IMR-90 (cell line): ENCODE measurements around the gene NUDCD3. TPM values are rescaled to one million over a fixed set of nuclear protein-coding genes. Genes with fewer than 3 reads are reported as not detected.
A peak's percentile ranks its signal among the peaks of the same experiment; 100 is the strongest.

Experiments used
- ATAC-seq: fragments of 200-7000 bp; cut with Tn5 transposase; 2 replicates; pipeline ENCODE4 v1.9.1; 2020; ENCODE audit warnings: low read depth, mild to moderate bottlenecking, moderate library complexity
- BruUV-seq: library from RNA; stranded (reverse); fragments of 400-500 nt; replicated peaks from 2 replicates; lab custom pipeline; 2021; lab: Mats Ljungman, UMichigan
- CTCF ChIA-PET: fragments of 300-600 bp; formaldehyde crosslinking; extraction: SDS; loops from one replicate; lab custom pipeline; 2021; ENCODE audit warnings: antibody characterized with exemption; lab: Yijun Ruan, JAX
- POLR2A ChIA-PET: fragments of 300-600 bp; sonication (Branson Sonifier 250); formaldehyde crosslinking; loops from one replicate; lab custom pipeline; 2022; ENCODE audit warnings: antibody characterized with exemption; ENCODE audit not compliant: unreplicated experiment; lab: Charles Lee
- DNase-seq: peaks from one replicate; pipeline ENCODE4 v3.0.0; 2013
- H2AFZ ChIP-seq: replicated peaks from 2 replicates; pipeline ENCODE3; 2013; ENCODE audit warnings: low read length, mild to moderate bottlenecking; ENCODE audit not compliant: poor library complexity
- H2AK5ac ChIP-seq: 2 replicates; pipeline ENCODE4 v1.6.1; 2013; ENCODE audit warnings: low read depth, low read length, inconsistent platforms
- H2AK9ac ChIP-seq: replicated peaks from 2 replicates; pipeline ENCODE3; 2013; ENCODE audit warnings: mild to moderate bottlenecking, low read depth, low read length, moderate library complexity; ENCODE audit not compliant: poor library complexity
- H2BK120ac ChIP-seq: 2 replicates; pipeline ENCODE4 v1.6.1; 2013; ENCODE audit warnings: low read depth, low read length, inconsistent platforms
- H2BK15ac ChIP-seq: 3 replicates; pipeline ENCODE4 v1.6.1; 2013; ENCODE audit warnings: low read depth, low read length, inconsistent platforms
- H2BK20ac ChIP-seq: 2 replicates; pipeline ENCODE4 v1.6.1; 2013; ENCODE audit warnings: low read depth, mild to moderate bottlenecking, inconsistent platforms, low read length, moderate library complexity
- H2BK5ac ChIP-seq: 2 replicates; pipeline ENCODE4 v1.6.1; 2013; ENCODE audit warnings: mild to moderate bottlenecking, low read depth, low read length, inconsistent platforms; ENCODE audit not compliant: poor library complexity, severe bottlenecking
- H3K14ac ChIP-seq: replicated peaks from 2 replicates; pipeline ENCODE4 v1.6.1; 2013; ENCODE audit warnings: low read depth, low read length, inconsistent platforms
- H3K18ac ChIP-seq: 2 replicates; pipeline ENCODE4 v1.6.1; 2013; ENCODE audit warnings: low read depth, low read length, control low read depth
- H3K23ac ChIP-seq: 2 replicates; pipeline ENCODE4 v1.6.1; 2013; ENCODE audit warnings: low read depth, low read length, inconsistent platforms
- H3K27ac ChIP-seq: 2 replicates; pipeline ENCODE4 v1.5.1; 2013; ENCODE audit warnings: mild to moderate bottlenecking, control low read depth, low read length; ENCODE audit not compliant: insufficient read depth
- H3K27me3 ChIP-seq: 2 replicates; pipeline ENCODE4 v1.6.1; 2013; ENCODE audit warnings: low read length; ENCODE audit not compliant: control insufficient read depth, insufficient read depth
- H3K36me3 ChIP-seq: 2 replicates; pipeline ENCODE4 v1.6.1; 2013; ENCODE audit warnings: low read length, mixed read lengths; ENCODE audit not compliant: control insufficient read depth, insufficient read depth
- H3K4ac ChIP-seq: 2 replicates; pipeline ENCODE4 v1.6.1; 2013; ENCODE audit warnings: low read depth, low read length, inconsistent platforms
- H3K4me1 ChIP-seq: 2 replicates; pipeline ENCODE4 v1.6.1; 2013; ENCODE audit warnings: low read length, mixed read lengths; ENCODE audit not compliant: control insufficient read depth, insufficient read depth
- H3K4me2 ChIP-seq: 2 replicates; pipeline ENCODE4 v1.6.1; 2013; ENCODE audit warnings: low read depth, mild to moderate bottlenecking, control low read depth, low read length, moderate library complexity
- H3K4me3 ChIP-seq: 2 replicates; pipeline ENCODE4 v1.5.1; 2013; ENCODE audit warnings: low read depth, mild to moderate bottlenecking, control low read depth, low read length, moderate library complexity; ENCODE audit not compliant: insufficient read depth
- H3K56ac ChIP-seq: 2 replicates; pipeline ENCODE4 v1.6.1; 2013; ENCODE audit warnings: low read length, inconsistent platforms; ENCODE audit not compliant: insufficient read depth; ENCODE audit errors: extremely low read depth
- H3K79me1 ChIP-seq, 2 experiments: 2 replicates each; pipeline ENCODE4 v1.6.1; 2013; ENCODE audit warnings: low read length in 2 of 2, inconsistent platforms in 1 of 2, low read depth in 1 of 2
- H3K9ac ChIP-seq: 2 replicates; pipeline ENCODE4 v1.6.1; 2013; ENCODE audit warnings: low read depth, low read length, control low read depth
- H3K9me1 ChIP-seq: 2 replicates; pipeline ENCODE4 v1.6.1; 2013; ENCODE audit warnings: low read length, inconsistent platforms; ENCODE audit not compliant: insufficient read depth
- H3K9me3 ChIP-seq: 2 replicates; pipeline ENCODE4 v1.6.1; 2013; ENCODE audit warnings: low read length; ENCODE audit not compliant: control insufficient read depth, insufficient read depth
- H4K20me1 ChIP-seq: 2 replicates; pipeline ENCODE4 v1.6.1; 2013; ENCODE audit warnings: low read length, inconsistent platforms; ENCODE audit not compliant: insufficient read depth
- H4K5ac ChIP-seq: 2 replicates; pipeline ENCODE4 v1.6.1; 2013; ENCODE audit warnings: mild to moderate bottlenecking, low read depth, low read length, control low read depth
- H4K8ac ChIP-seq, 2 experiments: 2 replicates each; pipeline ENCODE4 v1.6.1; 2013; ENCODE audit warnings: low read depth in 2 of 2, low read length in 2 of 2, control low read depth in 1 of 2, inconsistent platforms in 1 of 2
- H4K91ac ChIP-seq: 2 replicates; pipeline ENCODE4 v1.6.1; 2013; ENCODE audit warnings: low read depth, low read length, inconsistent platforms; ENCODE audit not compliant: insufficient read depth
- CEBPB ChIP-seq: IDR thresholded peaks from 2 replicates; pipeline ENCODE4 v1.6.1; 2012; ENCODE audit warnings: low read depth, low read length, improper control_type of control experiment
- FOS ChIP-seq: fragments of 150-350 bp; IDR thresholded peaks from 2 replicates; pipeline ENCODE4 v1.6.1; 2016; ENCODE audit warnings: low read depth, low read length
- MAZ ChIP-seq: IDR thresholded peaks from 2 replicates; pipeline ENCODE4 v1.6.1; 2012; ENCODE audit warnings: low read depth, mild to moderate bottlenecking, low read length, improper control_type of control experiment, moderate library complexity, borderline replicate concordance
- NFE2L2 ChIP-seq: fragments of 150-350 bp; IDR thresholded peaks from 2 replicates; pipeline ENCODE4 v1.6.1; 2016; ENCODE audit warnings: low read depth, mild to moderate bottlenecking, low read length
- RCOR1 ChIP-seq: IDR thresholded peaks from 2 replicates; pipeline ENCODE4 v1.6.1; 2012; ENCODE audit warnings: mild to moderate bottlenecking, low read length, improper control_type of control experiment; ENCODE audit not compliant: insufficient replicate concordance
- WGBS, 2 experiments: methylation state at CpG; one replicate each; pipeline versions ENCODE4 v1.1.5 to v1.1.7; 2013; ENCODE audit warnings: missing lambda C conversion rate in 2 of 2; ENCODE audit not compliant: insufficient read length in 1 of 2; ENCODE audit errors: extremely low coverage in 2 of 2; 5-methylcytosine and 5-hydroxymethylcytosine counted together
- dilution Hi-C: fragments of 300-500 bp; cut with HindIII; formaldehyde crosslinking; loops from one replicate; pipeline ENCODE4 v1.14.3; 2018; ENCODE audit warnings: low sequenced_read_pairs; ENCODE audit not compliant: unreplicated experiment
- in situ Hi-C: fragments of 300-500 bp; cut with MboI; formaldehyde crosslinking; loops from 3 replicates; pipeline ENCODE4 v1.14.3; 2019; ENCODE audit warnings: low sequenced_read_pairs, inconsistent platforms, mixed read lengths
- intact Hi-C: fragments of 100-400 bp; cut with micrococcal nuclease; formaldehyde crosslinking; loops from 2 replicates; pipeline ENCODE4 v1.10.0; 2022
- polyA plus RNA-seq, 3 experiments: library from polyadenylated mRNA; depleted of rRNA; stranded (reverse); fragments of >200 nt; gene quantifications; 2 replicates each; pipeline ENCODE4 v1.2.3, GENCODE V29; 2012; ENCODE audit warnings: low replicate concordance in 1 of 3
- total RNA-seq: library from RNA; depleted of rRNA; stranded (reverse); fragments of >200 nt; gene quantifications from 2 replicates; pipeline ENCODE4 v1.2.3, GENCODE V29; 2012

The NUDCD3 gene
- total and polyA plus RNA-seq, 2 of the 4 experiments (the other 2 are of a cell fraction) = 49.5 to 76.0 TPM

- no peaks in the 10 kb centered on the region for H3K27me3 ChIP-seq
- intact Hi-C loops = no loop called here
Measured at GRCh38 chr7:44378744-44379143, 111.7 kb downstream of the NUDCD3 start.

More at GRCh38 chr7:44378744-44379143, 111.7 kb downstream of the NUDCD3 start:
- Histone ChIP-seq H3K9me1 (peaks cover 63% of the 10 kb centered on the region), H3K14ac (peak overlapping the region; percentile 89), H3K23ac (no peak overlapping the region; the same call in 1 of the 2 replicates), H2BK20ac (peak overlapping the region; percentile 89; the same call in 1 of the 2 replicates), H3K36me3 (no peaks in the 10 kb centered on the region), H3K9me3 (no peaks in the 10 kb centered on the region), H3K4me2 (peak overlapping the region; percentile 37; the same call in 1 of the 2 replicates), H2BK15ac (peak overlapping the region; percentile 99), H3K4me1 (peaks cover 46% of the 10 kb centered on the region), H4K8ac (peak overlapping the region; percentile 74 to 94), H3K27ac (peak overlapping the region; percentile 65; the same call in 1 of the 2 replicates), H4K91ac (peak overlapping the region; percentile 79), H3K56ac (no peak overlapping the region; the same call in 1 of the 2 replicates), H2AK5ac (peak overlapping the region; percentile 95), H2BK5ac (peak overlapping the region; percentile 94), H3K79me1 (peaks cover 0 to 44% of the 10 kb centered on the region in 2 experiments; a peak in 2 of 4 replicates), H4K20me1 (peaks cover 8% of the 10 kb centered on the region; the same call in 1 of the 2 replicates), H3K18ac (peak overlapping the region; percentile 68; the same call in 1 of the 2 replicates), H4K5ac (0 out of 2 replicates have a peak overlapping the region, but pooled peaks have one; percentile 56), H3K4ac (peak overlapping the region; percentile 91), H3K4me3 (no peak overlapping the region), H2BK120ac (peak overlapping the region; percentile 95; the same call in 1 of the 2 replicates), H2AK9ac (no peak overlapping the region), H2AFZ (no peak overlapping the region), H3K9ac (no peak overlapping the region)
- no CpG with 5 or more reads among the region's 3 CpGs for WGBS, 2 experiments
- in situ Hi-C loops (no loop called here), dilution Hi-C loops (no loop called here)
- DNase-seq (peak; percentile 92), ATAC-seq (peak; percentile 62)
- CTCF ChIA-PET = no interaction called here
- POLR2A ChIA-PET = no interaction called here
- TF ChIP-seq RCOR1 (no peak), FOS (peak; percentile 73), NFE2L2 (peak; percentile 44; the same call in 1 of the 2 replicates), CEBPB (peak; percentile 94), MAZ (peak; percentile 62)
- BruUV-seq = no TSS peak
